Measurements from ENCODE around the gene RPL13A. TPM values are rescaled to one million over a fixed set of nuclear protein-coding genes. Genes with fewer than 3 reads are reported as not detected.
A peak's percentile ranks its signal among the peaks of the same experiment; 100 is the strongest.

RPL13A gene
- total and polyA plus RNA-seq, 2 of the 4 experiments (the other 2 are of a cell fraction): 1,477 to 2,069 TPM

DNA sequence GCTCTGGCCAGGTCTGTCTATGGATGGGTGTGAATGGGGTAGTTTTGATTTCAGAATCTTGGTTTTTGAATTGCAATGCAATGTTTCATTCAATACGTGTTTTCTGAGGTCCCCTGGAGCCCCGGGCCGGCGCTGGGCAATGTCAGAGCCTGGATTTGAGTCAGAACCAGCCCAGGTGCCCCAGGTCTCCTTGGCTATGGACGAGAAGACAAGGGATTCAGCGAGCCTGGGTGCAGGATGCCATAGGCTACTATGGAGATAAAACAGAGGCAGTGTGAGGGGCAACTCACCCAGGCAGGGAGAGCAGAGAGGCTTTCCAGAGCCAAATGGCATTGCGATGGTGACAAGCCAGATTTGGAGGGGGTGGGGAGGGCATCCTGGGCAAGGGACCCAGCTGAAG is 1.2 kb upstream of the RPL13A start:
- Histone ChIP-seq H2BK20ac (ENCODE audit: low read depth, low read length) (no peak overlapping the region), H3K56ac (ENCODE audit: extremely low read depth, insufficient read depth, low read length) (no peak overlapping the region), H3K4me3 (ENCODE audit: insufficient read depth, low read depth, low read length) (no peak overlapping the region), H3K9me3 (ENCODE audit: control insufficient read depth, insufficient read depth, low read length) (no peaks in the 10 kb centered on the region), H4K20me1 (ENCODE audit: insufficient read depth, low read length) (peaks cover 38% of the 10 kb centered on the region), H3K4me2 (ENCODE audit: low read depth, low read length) (no peak overlapping the region), H3K27ac (ENCODE audit: insufficient read depth, low read length) (no peak overlapping the region), H3K9ac (ENCODE audit: low read depth, low read length) (no peak overlapping the region), H3K27me3 (ENCODE audit: control insufficient read depth, insufficient read depth, low read length) (no peaks in the 10 kb centered on the region), H3K4ac (ENCODE audit: low read depth, low read length) (0 out of 2 replicates have a peak overlapping the region, but pooled peaks have one; percentile 53), H3K79me1 (ENCODE audit: low read depth in 1 of 2, low read length in 2 of 2) (peaks cover 11 to 26% of the 10 kb centered on the region in 2 experiments), H4K8ac (ENCODE audit: low read depth in 2 of 2, low read length in 2 of 2) (peak overlapping the region; percentile 64 to 98; a peak in 2 of 4 replicates), H2AK9ac (replicated peaks; ENCODE audit: low read depth, low read length, poor library complexity) (peak overlapping the region; percentile 48), H3K14ac (replicated peaks; ENCODE audit: low read depth, low read length) (no peak overlapping the region), H3K23ac (ENCODE audit: low read depth, low read length) (no peak overlapping the region), H2AK5ac (ENCODE audit: low read depth, low read length) (peak overlapping the region; percentile 39; the same call in 1 of the 2 replicates), H2BK120ac (ENCODE audit: low read depth, low read length) (no peak overlapping the region), H4K91ac (ENCODE audit: insufficient read depth, low read depth, low read length) (no peak overlapping the region), H2AFZ (replicated peaks; ENCODE audit: low read length, poor library complexity) (no peak overlapping the region), H3K4me1 (ENCODE audit: control insufficient read depth, insufficient read depth, low read length) (peaks cover 7% of the 10 kb centered on the region), H3K9me1 (ENCODE audit: insufficient read depth, low read length) (peaks cover 5% of the 10 kb centered on the region), H3K36me3 (ENCODE audit: control insufficient read depth, insufficient read depth, low read length) (peaks cover 29% of the 10 kb centered on the region), H2BK15ac (ENCODE audit: low read depth, low read length) (no peak overlapping the region), H4K5ac (ENCODE audit: low read depth, low read length) (peak overlapping the region; percentile 65), H2BK5ac (ENCODE audit: low read depth, low read length, poor library complexity, severe bottlenecking) (no peak overlapping the region), H3K18ac (ENCODE audit: low read depth, low read length) (no peak overlapping the region)
- no TSS peak for BruUV-seq (replicated peaks)
- no peak for DNase-seq
- no peak for ATAC-seq (ENCODE audit: low read depth)
- intact Hi-C loops (cut with micrococcal nuclease): no loop called here
- ChIA-PET POLR2A (ENCODE audit: unreplicated experiment) (no interaction called here), CTCF (no interaction called here)
- 84% methylated on average over 5 of the region's 7 CpGs; no CpG with 5 or more reads in 1 of the 2 experiments for WGBS, 2 experiments (ENCODE audit: extremely low coverage in 2 of 2, insufficient read length in 1 of 2)
- TF ChIP-seq MAFK (IDR thresholded peaks at IDR 0.05; ENCODE audit: low read depth, low read length) (no peak), MXI1 (IDR thresholded peaks at IDR 0.05; ENCODE audit: borderline replicate concordance, low read depth, low read length) (no peak), CHD1 (IDR thresholded peaks at IDR 0.05; ENCODE audit: low read depth, low read length) (no peak), BHLHE40 (IDR thresholded peaks at IDR 0.05; ENCODE audit: low read depth, low read length) (no peak), RAD21 (IDR thresholded peaks at IDR 0.05; ENCODE audit: low read length) (no peak), NFE2L2 (IDR thresholded peaks at IDR 0.05; ENCODE audit: low read depth, low read length) (no peak), MAZ (IDR thresholded peaks at IDR 0.05; ENCODE audit: borderline replicate concordance, low read depth, low read length) (no peak), POLR2A (IDR thresholded peaks at IDR 0.05; ENCODE audit: low read depth, low read length) (no peak), FOS (IDR thresholded peaks at IDR 0.05; ENCODE audit: low read depth, low read length) (no peak), SMC3 (IDR thresholded peaks at IDR 0.05; ENCODE audit: low read depth, low read length) (no peak), RCOR1 (IDR thresholded peaks at IDR 0.05; ENCODE audit: insufficient replicate concordance, low read length) (no peak), RFX5 (IDR thresholded peaks at IDR 0.05; ENCODE audit: low read depth, low read length) (no peak), CEBPB (IDR thresholded peaks at IDR 0.05; ENCODE audit: low read depth, low read length) (no peak)
- TF ChIP-seq, protein P1, sequence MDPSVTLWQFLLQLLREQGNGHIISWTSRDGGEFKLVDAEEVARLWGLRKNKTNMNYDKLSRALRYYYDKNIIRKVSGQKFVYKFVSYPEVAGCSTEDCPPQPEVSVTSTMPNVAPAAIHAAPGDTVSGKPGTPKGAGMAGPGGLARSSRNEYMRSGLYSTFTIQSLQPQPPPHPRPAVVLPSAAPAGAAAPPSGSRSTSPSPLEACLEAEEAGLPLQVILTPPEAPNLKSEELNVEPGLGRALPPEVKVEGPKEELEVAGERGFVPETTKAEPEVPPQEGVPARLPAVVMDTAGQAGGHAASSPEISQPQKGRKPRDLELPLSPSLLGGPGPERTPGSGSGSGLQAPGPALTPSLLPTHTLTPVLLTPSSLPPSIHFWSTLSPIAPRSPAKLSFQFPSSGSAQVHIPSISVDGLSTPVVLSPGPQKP (IDR thresholded peaks at IDR 0.05; ENCODE audit: borderline replicate concordance, low read depth, low read length): no peak
- TF ChIP-seq, protein P2, sequence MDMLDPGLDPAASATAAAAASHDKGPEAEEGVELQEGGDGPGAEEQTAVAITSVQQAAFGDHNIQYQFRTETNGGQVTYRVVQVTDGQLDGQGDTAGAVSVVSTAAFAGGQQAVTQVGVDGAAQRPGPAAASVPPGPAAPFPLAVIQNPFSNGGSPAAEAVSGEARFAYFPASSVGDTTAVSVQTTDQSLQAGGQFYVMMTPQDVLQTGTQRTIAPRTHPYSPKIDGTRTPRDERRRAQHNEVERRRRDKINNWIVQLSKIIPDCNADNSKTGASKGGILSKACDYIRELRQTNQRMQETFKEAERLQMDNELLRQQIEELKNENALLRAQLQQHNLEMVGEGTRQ (IDR thresholded peaks at IDR 0.05; ENCODE audit: low read depth, low read length): no peak
- TF ChIP-seq, protein P3, sequence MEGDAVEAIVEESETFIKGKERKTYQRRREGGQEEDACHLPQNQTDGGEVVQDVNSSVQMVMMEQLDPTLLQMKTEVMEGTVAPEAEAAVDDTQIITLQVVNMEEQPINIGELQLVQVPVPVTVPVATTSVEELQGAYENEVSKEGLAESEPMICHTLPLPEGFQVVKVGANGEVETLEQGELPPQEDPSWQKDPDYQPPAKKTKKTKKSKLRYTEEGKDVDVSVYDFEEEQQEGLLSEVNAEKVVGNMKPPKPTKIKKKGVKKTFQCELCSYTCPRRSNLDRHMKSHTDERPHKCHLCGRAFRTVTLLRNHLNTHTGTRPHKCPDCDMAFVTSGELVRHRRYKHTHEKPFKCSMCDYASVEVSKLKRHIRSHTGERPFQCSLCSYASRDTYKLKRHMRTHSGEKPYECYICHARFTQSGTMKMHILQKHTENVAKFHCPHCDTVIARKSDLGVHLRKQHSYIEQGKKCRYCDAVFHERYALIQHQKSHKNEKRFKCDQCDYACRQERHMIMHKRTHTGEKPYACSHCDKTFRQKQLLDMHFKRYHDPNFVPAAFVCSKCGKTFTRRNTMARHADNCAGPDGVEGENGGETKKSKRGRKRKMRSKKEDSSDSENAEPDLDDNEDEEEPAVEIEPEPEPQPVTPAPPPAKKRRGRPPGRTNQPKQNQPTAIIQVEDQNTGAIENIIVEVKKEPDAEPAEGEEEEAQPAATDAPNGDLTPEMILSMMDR (conservative IDR thresholded peaks at IDR 0.05; ENCODE audit: low read depth, low read length): no peak
- dilution Hi-C loops (cut with HindIII; ENCODE audit: low sequenced_read_pairs, unreplicated experiment): no loop called here
- in situ Hi-C loops (cut with MboI; ENCODE audit: low sequenced_read_pairs): no loop called here
